Astrocyte of the spinal cord (primary cell): ENCODE measurements around the gene APMAP.
A peak's percentile ranks its signal among the peaks of the same experiment; 100 is the strongest.

Source experiments
- DNase-seq: peaks from one replicate; pipeline ENCODE4 v3.0.0; 2011; ENCODE audit warnings: low read depth, low spot score
- H3K4me3 ChIP-seq: 2 replicates; pipeline ENCODE4 v1.5.1; 2011; ENCODE audit warnings: low read depth, mild to moderate bottlenecking, low read length, moderate library complexity
- CTCF ChIP-seq: IDR thresholded peaks from 2 replicates; pipeline ENCODE4 v1.5.1; 2012; ENCODE audit warnings: low read depth, mild to moderate bottlenecking, low read length, inconsistent platforms
- in situ Hi-C: cut with HindIII; loops from 2 replicates; pipeline ENCODE4 v1.10.0; 2017; ENCODE audit warnings: low sequenced_read_pairs

Gene APMAP

DNA sequence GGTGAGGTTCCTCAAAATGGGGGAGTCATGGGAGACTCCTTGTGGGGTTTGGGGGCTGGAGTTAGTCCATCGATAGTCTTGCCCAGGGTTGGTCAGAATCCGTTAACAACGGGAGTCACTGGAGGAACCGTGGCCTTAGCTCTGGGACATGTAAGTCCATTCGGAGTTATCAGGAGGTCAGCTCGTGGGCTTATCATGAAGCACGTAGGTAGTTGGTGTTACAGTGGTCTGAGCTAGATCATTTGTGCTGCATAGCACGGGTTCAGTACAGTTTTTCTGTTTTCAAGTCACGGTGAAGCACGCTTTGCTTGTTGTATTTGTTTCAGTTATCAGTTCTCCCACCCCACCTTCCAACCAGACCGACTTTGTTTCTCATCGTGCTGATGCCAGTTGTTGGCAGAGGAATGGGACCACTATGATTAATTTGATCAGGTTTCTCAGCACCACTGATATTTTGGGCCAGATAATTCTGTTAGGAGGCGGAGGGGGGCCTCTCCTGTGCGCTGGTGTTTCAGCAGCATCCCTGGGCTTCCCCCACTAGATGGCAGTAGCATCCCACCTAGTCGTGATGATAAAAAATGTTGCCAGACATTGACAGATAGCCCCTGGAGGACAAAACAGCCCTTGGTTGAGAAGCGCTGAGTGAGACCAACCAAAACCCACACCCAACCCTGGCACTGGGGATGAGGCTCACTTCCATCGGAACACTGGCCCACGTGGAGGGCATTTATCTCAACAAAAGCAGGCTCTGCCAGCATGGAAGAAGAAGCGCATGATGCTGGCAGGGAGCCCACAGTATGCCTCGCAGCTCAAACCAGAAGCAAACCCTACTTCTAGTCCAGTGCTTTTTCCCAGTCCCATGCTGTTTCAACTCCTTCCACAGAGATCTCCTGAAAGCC lies 2.2 kb upstream of the APMAP start:
- in situ Hi-C loops = no loop called here

GRCh38 chr20:24994186-24994465 lies 1.6 kb upstream of the APMAP start:
- no peak for TF ChIP-seq CTCF
- in situ Hi-C loops = no loop called here
- no peak overlapping the region for H3K4me3 ChIP-seq
- DNase-seq = no peak

More for the DNA sequence above, 2.2 kb upstream of the APMAP start:
- peak overlapping the region; percentile 14 for H3K4me3 ChIP-seq
- peak; percentile 93 for TF ChIP-seq CTCF
- DNase-seq = peak; percentile 71

GRCh38 chr20:24993337-24994185 lies 1.0 kb upstream of the APMAP start:
- peak; percentile 27 for TF ChIP-seq CTCF
- in situ Hi-C loops = no loop called here
- DNase-seq = peak; percentile 65
- peak overlapping the region; percentile 54 for H3K4me3 ChIP-seq

DNA sequence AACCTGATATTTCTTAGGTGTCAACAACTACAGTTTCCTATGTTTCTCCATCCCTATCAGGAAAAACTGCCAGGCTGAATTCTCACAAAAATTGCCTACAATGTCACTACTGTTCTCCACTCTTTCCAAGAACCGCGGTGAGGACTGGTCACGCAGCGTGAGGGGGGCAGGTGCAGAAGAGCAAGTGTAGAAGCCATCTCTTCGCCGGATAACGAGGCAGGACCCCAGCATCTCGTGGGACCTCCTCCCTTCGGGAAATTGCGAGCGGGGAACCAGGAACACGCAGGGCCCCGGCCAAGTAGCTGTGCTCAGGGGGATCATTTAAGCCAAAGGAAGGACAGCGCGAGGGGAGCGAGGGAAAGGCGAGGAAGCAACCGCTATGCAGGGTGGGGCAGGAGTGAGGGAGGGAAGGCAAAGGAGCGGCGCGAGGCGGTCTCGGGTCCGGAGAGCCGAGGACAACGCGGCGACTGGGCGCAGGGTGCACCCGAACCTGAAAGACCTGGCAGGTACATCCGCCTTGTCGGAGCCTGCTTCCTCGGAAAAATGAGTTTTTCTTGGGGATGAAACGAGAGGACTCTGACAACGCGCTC lies 559 bp downstream of the APMAP start:
- in situ Hi-C loops = no loop called here
- no peak for DNase-seq

DNA sequence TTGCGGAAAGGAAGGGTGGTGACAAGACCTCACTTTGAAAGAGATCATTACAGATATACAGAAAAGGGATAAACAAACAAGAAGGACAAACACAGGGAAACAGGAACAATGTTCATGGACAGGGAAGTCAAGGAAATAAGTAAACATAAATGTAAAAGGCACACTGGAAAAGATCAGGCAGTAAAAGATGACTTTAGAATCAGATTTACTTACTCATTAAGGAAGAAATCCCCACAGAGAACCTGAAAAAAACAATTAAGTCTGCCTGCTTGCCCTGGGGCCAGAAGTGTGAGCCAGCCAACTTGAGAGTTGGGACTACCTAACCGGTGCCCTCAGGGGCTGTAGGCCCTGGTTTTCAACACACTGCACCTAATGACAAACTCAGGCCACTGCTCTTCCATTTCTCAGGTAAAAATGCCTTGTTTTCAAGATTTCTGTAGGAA lies 1.7 kb downstream of the APMAP start:
- in situ Hi-C loops = no loop called here
- no peak for TF ChIP-seq CTCF
- no peak overlapping the region for H3K4me3 ChIP-seq
- no peak for DNase-seq

More for the DNA sequence above, 559 bp downstream of the APMAP start:
- no peak for TF ChIP-seq CTCF
- H3K4me3 ChIP-seq = peak overlapping the region; percentile 54

- DNase-seq = no peak
These were observed 3.4 kb downstream of the APMAP start for GRCh38 chr20:24989162-24989561.

More at GRCh38 chr20:24989162-24989561, 3.4 kb downstream of the APMAP start:
- TF ChIP-seq CTCF = no peak
- in situ Hi-C loops = no loop called here
- no peak overlapping the region for H3K4me3 ChIP-seq
